ENCODE results near the gene ATP4A.

The ATP4A gene

DNA sequence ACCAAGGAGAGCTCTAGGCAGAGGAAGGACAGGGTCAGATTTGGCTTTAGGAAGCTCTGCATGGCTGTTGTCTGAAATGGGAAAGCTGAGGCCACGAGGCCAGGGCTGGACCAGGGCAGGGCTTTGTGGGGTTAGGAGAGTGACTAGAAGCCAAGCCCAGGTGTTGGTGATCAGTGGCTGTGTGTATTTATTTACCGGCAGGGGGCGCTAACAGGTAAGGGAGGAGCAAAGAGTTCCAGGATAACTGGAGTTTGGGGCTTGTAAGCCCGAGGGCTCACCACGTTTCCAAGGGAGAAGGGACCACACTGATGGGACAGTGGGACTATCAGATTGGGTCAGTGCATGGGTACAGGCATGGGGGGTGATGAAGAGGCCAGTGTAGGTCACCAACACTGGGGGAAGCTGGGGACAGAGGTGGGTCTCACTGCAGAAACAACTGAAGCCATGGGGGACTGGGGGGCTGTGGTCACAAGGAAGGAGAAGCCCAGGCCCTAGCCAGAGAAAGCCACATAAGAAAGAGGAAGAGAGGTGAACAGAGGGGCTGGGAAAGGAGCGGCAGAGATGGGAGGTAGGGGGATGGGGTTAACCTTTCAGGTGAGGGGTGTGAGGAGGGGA lies 14.2 kb downstream of the ATP4A start:
- peak in 1 of 2 donors; percentile 43 for DNase-seq (ENCODE audit: low read depth in 2 of 2)

- no peak for DNase-seq (ENCODE audit: low read depth in 2 of 2)
Observed at GRCh38 chr19:35546532-35546931, 16.9 kb downstream of the ATP4A start.

- DNase-seq (ENCODE audit: low read depth in 2 of 2): peak; percentile 49 to 67
Observed at GRCh38 chr19:35545855-35546381, 17.5 kb downstream of the ATP4A start.

DNA sequence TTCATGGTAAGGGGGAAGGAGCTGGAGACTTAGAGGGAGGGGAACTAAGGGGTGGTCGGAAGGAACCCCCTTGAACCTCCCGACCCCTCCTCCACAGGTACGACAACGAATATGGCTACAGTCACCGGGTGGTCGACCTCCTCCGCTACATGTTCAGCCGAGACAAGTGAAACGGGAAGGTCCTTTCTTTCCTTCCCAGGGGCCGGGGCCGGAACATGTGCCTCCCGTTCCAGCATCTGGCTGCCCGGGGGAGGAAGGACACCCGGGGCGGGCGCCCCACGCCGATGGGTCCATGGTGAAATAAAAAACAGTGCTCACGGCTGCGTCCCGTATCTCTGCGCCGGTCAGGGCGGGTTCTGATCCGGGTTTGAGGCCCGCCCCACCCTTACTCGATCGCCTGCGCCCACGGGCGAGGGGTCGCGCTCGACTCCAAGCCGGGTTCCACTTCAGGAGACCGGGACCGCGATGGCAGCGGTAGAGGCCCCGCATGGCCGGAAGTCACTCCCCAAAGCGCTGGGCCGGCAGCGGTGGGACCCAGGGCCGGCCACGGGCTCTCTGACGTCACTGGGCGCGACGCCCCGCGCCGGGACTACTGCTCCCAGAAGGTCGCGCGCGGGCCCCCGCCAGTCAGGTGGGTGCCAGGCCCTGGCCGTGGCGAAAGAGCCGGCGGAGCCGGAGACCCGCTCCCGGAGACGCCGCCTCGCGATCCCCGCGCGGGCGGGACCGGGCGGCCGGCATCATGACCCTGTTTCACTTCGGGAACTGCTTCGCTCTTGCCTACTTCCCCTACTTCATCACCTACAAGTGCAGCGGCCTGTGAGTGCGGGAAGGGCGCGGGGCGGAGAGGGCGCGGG lies 18.2 kb downstream of the ATP4A start, which contains the start of gene TMEM147:
TMEM147 (plus strand) TSS at position 626 of the 854 bp plus-strand sequence; CDS start at position 740, 114 bp downstream.
- peak; percentile 66 to 85 for DNase-seq (ENCODE audit: low read depth in 2 of 2)

DNA sequence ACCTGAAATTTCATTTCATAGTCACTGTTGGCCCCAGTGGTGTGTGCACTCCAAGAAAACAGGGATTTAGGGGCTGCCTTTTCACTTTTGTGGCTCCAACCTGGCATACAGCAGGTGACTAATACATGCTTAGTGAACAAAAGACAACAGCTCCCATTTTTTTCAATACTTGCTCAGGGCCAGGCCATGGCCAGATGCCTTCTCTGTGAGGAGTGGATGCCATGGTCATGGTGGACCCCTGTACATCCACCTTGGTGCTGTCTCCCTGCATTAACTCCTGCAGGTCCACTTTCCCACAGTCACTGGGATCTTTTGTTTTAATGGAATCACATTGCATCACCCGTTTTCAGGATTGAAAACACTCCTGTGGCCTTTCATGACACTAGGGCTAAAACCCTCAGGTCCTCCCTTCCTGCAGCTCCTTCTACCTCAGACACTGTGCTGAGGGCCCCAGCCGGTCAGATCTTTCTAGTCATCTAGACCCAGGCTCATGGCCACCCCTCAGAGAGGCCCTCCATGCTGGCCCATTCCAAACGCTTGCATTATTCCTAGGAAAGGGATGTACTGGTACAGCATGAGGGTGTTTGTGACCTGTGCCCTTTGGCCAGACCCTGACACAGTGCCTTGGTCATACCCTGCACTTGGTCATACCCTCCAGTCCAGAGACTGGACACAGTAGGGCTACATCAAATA lies 19.2 kb downstream of the ATP4A start:
- DNase-seq (ENCODE audit: low read depth in 2 of 2): no peak

- no peak for DNase-seq (ENCODE audit: low read depth in 2 of 2)
Observed at GRCh38 chr19:35543280-35544109, 20.0 kb downstream of the ATP4A start.

- DNase-seq (ENCODE audit: low read depth in 2 of 2): no peak
Observed at GRCh38 chr19:35542209-35542608, 21.2 kb downstream of the ATP4A start.

DNA sequence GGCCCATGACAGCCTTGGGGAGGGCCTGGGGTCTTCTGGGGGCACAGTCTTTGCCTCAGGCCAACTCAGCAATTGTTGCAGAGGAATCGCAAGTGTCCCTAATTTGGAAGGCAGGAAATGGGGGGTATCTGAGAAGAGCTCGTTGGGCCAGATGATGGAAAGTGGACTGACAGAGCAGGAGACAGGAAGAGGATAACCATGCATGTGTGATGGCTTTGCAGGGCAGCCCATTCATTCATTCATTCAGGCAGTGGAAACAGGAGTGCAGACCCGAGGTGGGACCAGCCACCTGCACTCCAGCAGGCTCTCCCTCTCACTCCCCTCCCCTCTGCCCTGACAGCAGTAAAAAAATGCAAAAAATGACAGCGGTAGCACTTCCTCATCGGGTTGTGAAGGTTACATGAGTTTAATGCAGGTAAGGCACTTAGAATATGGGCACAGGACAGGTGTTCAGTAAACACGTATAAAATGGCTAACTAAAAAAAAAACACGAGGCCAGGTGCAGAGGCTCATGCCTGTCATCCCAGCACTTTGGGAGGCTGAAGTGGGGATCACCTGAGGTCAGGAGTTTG lies 23.0 kb downstream of the ATP4A start:
- DNase-seq (ENCODE audit: low read depth in 2 of 2): no peak

- no peak for DNase-seq (ENCODE audit: low read depth in 2 of 2)
Observed at GRCh38 chr19:35539850-35540249, 23.6 kb downstream of the ATP4A start.

- no peak for DNase-seq (ENCODE audit: low read depth in 2 of 2)
Observed at GRCh38 chr19:35539314-35539713, 24.1 kb downstream of the ATP4A start.

DNA sequence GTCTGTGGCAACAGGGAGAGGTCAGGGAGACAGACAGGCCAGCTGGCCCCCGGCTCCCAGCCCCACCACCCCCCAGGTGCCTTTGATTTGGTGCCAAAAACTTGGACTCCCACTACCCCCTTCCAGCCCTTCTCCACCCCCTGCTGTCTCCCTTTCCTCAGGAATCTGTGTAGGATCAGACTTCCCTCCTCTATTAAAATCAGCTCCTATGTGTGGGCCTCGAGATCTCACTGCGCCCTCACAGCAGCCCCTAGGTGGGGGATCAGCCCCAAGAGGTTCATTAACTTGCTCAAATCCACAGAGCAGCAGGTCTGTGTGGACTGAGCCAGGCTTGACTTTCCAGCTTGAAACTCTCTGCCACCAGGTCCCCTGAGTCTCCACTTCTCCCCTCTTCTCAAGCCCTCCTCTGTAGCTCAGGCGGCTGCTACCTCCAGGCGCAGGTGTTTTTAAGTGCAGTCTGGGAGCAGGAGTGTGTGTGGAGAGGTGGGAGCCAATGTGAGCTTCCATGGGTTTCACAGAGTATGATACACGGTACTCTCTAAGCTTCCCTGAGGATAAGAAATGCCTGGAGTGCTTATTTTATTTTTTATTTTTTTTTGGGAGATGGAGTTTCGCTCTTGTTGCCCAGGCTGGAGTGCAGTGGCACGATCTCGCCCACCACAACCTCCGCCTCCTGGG lies 28.5 kb downstream of the ATP4A start:
- DNase-seq (ENCODE audit: low read depth in 2 of 2): no peak

DNA sequence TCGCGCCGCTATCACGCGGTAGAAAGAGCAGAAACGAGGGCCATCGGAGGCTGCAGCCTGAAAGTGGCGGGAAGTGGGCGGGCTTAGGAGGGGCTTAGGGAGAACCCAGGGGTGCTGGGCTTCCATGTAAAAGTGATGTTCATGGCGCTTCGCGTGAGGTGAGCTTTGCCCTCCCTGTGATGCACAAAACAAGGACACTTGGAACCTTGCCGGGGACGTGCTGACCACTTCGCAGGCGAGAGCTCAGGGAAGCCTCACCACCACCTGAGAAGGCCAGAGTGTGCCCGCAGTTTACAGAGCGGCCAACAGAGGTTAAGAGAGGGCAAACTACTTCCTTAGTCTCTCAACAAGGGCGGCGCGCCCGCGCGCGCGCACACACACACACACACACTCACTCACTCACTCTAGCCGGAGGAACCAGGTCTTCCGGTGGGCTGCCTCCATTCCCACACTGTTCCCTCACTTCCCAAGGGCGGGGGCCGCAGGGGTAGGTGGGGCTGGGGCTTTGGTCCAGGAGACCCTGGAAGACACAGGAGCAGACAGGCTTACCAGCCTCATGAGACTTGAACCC lies 29.6 kb downstream of the ATP4A start:
- DNase-seq (ENCODE audit: low read depth in 2 of 2): peak in 1 of 2 donors; percentile 28

DNA sequence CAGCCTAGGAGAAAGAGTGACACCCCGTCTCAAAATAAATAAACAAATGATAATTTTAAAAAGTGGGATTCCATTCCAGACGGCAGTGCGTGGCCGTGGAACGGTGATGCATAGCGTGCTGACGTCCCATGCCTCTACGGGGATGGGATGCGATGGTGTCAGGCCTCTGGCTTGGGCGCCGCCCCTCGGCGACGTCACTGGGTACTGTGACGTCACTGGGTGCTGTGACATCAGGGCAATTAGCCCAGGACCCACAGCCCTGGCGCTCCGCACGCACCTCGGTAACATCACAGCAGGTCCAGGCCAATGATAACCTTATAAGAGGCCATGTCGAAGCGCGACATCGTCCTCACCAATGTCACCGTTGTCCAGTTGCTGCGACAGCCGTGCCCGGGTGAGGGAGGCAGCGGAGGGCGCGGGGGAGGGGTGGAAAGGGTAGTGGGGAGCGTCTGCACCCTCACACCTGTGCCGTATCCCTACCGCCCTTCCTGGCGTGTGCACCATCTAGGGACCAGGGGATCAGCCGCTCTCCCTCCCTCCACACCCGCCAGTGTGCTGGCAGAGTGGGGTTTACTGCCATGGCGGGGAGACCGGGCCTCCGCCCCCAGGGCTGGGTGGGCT lies 30.1 kb downstream of the ATP4A start, which contains the start of gene GAPDHS:
GAPDHS (plus strand) TSS at position 256 of the 621 bp plus-strand sequence; CDS start at position 328, 72 bp downstream.
- DNase-seq (ENCODE audit: low read depth in 2 of 2): no peak

DNA sequence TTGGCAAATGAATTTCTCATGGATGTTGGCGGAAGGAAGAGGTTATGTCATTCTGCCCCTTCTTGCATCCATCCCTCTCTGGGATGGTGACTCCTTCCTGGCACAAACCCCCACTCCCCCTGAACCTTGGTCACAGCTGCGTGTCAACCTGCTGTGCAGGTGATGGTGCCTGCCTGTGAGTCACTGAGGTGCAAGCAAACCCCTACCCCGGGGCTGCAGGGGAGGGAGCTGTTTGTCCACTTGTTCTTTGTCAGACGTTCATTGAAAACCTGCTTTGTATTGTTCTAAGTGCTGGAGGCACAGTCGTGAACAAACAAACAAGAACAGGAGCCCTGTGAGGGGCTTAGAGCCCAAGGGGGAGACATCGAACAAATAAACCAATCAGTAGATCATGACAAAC lies 32.2 kb downstream of the ATP4A start:
- DNase-seq (ENCODE audit: low read depth in 2 of 2): no peak

DNA sequence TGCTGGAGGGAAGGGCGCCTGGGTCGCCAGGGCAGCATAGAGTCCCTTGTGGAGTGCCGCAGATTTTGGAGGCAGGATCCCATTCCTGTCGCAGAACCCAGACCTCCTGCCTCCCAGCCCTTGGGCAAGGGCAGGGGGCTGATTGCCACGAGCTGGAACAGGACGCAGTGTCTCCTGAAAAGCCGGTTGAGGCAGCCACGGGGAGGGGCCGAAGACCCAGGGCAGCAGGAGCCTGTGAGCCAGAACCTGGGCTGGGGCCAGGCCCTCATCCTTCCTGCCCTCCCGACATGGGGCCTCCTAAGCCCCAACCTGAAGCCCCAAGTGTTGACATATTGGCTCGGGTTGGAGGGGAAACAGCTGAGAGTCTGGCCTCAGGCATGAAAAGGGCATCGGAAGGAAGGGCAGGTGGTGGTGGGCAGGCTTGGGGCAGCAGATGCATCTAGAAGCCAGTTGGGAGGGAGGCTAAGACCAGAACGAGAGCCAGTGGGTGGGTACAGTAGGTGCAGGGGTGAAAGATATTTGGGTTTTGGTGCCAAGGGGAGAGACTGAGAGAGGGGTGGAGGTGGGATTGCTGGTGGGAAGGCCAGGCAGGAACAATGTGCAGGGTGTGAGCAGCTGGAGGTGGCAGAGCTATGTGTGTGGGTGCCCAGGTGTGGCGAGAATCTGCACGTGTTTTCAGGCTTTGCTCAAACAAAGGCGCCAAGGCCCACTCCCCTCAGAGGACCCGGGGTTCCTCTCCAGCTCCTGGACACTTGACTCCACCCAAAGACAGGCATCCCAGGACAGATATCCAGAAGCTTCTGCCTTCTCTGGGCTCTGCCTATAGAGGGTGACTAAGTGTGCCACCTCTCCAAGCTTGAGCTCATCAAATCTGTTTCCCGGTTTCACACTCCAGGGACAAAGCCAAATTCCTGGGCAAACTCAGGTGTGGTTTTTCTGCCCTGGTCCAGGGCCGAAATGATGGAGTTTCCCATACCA lies 33.9 kb downstream of the ATP4A start:
- DNase-seq (ENCODE audit: low read depth in 2 of 2): no peak

- DNase-seq (ENCODE audit: low read depth in 2 of 2): no peak
Observed at GRCh38 chr19:35528218-35529038, 35.0 kb downstream of the ATP4A start, which contains the start of gene SBSN. TSS of gene SBSN (minus strand) at chr19:35528311. CDS start at chr19:35528281, 30 bp downstream.

- DNase-seq (ENCODE audit: low read depth in 2 of 2): no peak
Observed at GRCh38 chr19:35525873-35526272, 37.6 kb downstream of the ATP4A start.

Data from stimulated activated CD4-positive, alpha-beta T cell treated with anti-CD3 and anti-CD28 coated beads, Interleukin-1b, Interleukin-23, amount 100 ng/mL, for 4 hours (primary cell).